ENCODE data around the gene TSEN34.
"Not testable (repeated sequence)": the region's sequence is repeated elsewhere in the genome, so short reads cannot be mapped to it uniquely, and the experiment has no call there.

- not testable (repeated sequence) for TF ChIP-seq CTCF (IDR thresholded peaks at IDR 0.05); REST (IDR thresholded peaks at IDR 0.05; ENCODE audit: insufficient read depth in 1 of 2, low read depth in 2 of 2, low read length in 1 of 2)
Observed at GRCh38 chr19:54222474-54223276, 31.6 kb downstream of the TSEN34 start, which contains the start of gene LILRB3.
